MM.1S (cell line): ENCODE results near the gene TUBA1A.

Source experiments
- CTCF ChIP-seq: fragments of 300-600 bp; sonication (generic); IDR thresholded peaks from 2 replicates; pipeline ENCODE4 v1.5.1; 2016; ENCODE audit warnings: antibody characterized with exemption, low read length, mixed read lengths
- EZH2phosphoT487 ChIP-seq: fragments of 300-600 bp; sonication (generic); IDR thresholded peaks from 2 replicates; pipeline ENCODE4 v1.6.1; 2018; ENCODE audit warnings: antibody characterized with exemption, low read length

- TF ChIP-seq CTCF (no peak), EZH2phosphoT487 (no peak)
Observed at GRCh38 chr12:49137476-49137875, 51.4 kb downstream of the TUBA1A start.
